HG03175 (cell line): ENCODE measurements around the gene F8.

Experiments
- ATAC-seq: cut with Tn5 transposase; IDR thresholded peaks from one replicate; pipeline ENCODE4 v1.9.1; 2021; ENCODE audit warnings: mild to moderate bottlenecking, moderate library complexity; ENCODE audit not compliant: unreplicated experiment

The F8 gene

DNA sequence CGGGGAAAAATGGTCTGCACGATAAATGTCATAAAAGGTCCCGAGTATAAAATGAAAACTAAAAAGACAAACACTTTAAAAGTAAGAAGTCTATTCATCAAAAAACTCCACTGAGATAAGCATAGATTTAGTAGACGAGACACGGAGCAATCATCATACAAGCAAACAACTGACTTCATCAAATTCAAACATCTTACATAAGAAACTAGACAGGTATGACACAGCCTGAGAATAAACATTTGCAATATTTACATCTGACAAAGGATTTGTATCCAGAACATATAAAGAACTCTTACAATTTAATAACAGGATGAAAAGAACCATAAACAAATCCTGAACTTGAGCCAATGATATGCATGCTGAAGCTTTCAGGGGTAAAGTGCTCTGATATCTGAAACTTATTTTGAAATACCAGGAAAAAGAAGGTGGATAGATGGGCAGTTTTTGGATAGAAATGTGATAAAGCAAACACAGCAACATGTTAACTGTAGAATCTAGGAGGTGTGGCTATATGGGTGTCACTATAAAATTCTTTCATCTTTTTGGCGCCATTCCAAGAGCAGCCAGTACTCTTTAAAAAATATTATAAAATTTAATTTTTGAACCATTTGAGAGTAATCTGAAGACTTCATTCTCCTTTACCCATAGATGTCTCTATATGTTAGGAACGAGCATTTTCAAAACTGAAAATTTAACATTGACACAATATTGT is 229.3 kb downstream of the F8 start:
- ATAC-seq, result no peak

GRCh38 chrX:154791939-154792338 is 230.6 kb downstream of the F8 start:
- ATAC-seq, result no peak

GRCh38 chrX:154791467-154791866 is 231.1 kb downstream of the F8 start:
- ATAC-seq, result no peak
